ENCODE results near the gene KRT1. TPM values are rescaled to one million over a fixed set of nuclear protein-coding genes. Genes with fewer than 3 reads are reported as not detected.

The KRT1 gene
- total RNA-seq, 2 donors from 2014 or later = 3.5 TPM; not detected in 1

DNA sequence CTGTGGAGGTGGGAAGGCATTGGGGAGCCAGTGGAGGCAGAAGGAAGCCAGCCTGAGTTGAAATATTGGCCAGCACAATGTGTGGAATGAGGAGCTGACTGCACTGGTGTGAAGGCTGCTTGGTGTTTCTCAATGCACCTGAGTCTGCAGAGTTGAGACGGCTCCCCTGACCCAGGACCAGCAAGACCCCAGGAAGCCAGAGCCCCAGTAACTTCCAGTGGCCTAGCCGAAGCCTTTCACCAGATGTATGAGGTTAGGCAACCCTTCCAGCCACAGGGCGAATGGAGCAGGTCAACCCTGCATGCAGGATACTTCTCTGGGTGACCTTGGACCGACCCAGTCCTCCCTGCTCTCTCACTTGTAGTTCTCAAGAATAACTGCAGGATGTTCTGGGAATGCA is 48.9 kb downstream of the KRT1 start:
- ATAC-seq (ENCODE audit: insufficient number of reproducible peaks, low FRiP score, low read depth) (no peak), DNase-seq (ENCODE audit: low spot score) (no peak)
- H3K36me3 ChIP-seq = no peaks in the 10 kb centered on the region
- no peaks in the 10 kb centered on the region for H3K27me3 ChIP-seq (replicated peaks; ENCODE audit: insufficient read depth)
- no peak overlapping the region for H3K4me3 ChIP-seq
- no peak overlapping the region for H3K27ac ChIP-seq
- TF ChIP-seq, protein P1, sequence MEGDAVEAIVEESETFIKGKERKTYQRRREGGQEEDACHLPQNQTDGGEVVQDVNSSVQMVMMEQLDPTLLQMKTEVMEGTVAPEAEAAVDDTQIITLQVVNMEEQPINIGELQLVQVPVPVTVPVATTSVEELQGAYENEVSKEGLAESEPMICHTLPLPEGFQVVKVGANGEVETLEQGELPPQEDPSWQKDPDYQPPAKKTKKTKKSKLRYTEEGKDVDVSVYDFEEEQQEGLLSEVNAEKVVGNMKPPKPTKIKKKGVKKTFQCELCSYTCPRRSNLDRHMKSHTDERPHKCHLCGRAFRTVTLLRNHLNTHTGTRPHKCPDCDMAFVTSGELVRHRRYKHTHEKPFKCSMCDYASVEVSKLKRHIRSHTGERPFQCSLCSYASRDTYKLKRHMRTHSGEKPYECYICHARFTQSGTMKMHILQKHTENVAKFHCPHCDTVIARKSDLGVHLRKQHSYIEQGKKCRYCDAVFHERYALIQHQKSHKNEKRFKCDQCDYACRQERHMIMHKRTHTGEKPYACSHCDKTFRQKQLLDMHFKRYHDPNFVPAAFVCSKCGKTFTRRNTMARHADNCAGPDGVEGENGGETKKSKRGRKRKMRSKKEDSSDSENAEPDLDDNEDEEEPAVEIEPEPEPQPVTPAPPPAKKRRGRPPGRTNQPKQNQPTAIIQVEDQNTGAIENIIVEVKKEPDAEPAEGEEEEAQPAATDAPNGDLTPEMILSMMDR (IDR thresholded peaks at IDR 0.05) = no peak
- H3K4me1 ChIP-seq (ENCODE audit: control insufficient read depth in 1 of 2, low read depth in 2 of 2) = no peaks in the 10 kb centered on the region
- H3K9me3 ChIP-seq = no peaks in the 10 kb centered on the region

GRCh38 chr12:52630599-52631200 is 49.5 kb downstream of the KRT1 start:
- no peak overlapping the region for H3K27ac ChIP-seq
- H3K4me3 ChIP-seq = no peak overlapping the region
- H3K27me3 ChIP-seq (replicated peaks; ENCODE audit: insufficient read depth) = no peaks in the 10 kb centered on the region
- ATAC-seq (ENCODE audit: insufficient number of reproducible peaks, low FRiP score, low read depth) (no peak), DNase-seq (ENCODE audit: low spot score) (no peak)
- no peaks in the 10 kb centered on the region for H3K4me1 ChIP-seq (ENCODE audit: control insufficient read depth in 1 of 2, low read depth in 2 of 2)
- no peaks in the 10 kb centered on the region for H3K36me3 ChIP-seq
- no peaks in the 10 kb centered on the region for H3K9me3 ChIP-seq
- TF ChIP-seq, protein P1 (IDR thresholded peaks at IDR 0.05) = no peak

DNA sequence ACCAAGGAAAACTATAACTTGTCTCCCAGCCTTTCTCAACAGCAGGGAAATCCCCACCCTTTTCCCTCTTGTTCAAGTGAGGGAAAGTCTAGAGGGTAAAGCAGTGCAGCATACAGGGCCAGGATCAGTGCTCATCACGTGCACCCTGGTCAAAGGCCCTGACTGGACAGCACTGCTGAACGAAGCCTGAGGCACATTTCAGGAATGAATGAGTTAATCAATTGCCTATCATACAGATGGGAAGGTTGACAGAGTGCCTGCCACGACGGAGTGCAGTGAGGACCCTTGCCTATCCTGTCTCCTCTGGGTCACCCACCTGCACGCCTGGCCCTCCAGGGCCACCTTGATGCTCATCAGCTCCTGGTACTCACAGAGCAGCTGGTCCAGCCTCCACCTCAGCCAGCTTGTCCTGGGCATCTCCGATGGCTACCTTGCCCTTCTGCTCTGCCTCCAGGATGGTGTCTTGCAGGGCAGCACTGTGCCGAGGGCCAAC is 50.2 kb downstream of the KRT1 start:
- Histone ChIP-seq H3K4me3 (no peak overlapping the region), H3K9me3 (no peaks in the 10 kb centered on the region), H3K36me3 (no peaks in the 10 kb centered on the region), H3K27ac (no peak overlapping the region), H3K4me1 (ENCODE audit: control insufficient read depth in 1 of 2, low read depth in 2 of 2) (no peaks in the 10 kb centered on the region), H3K27me3 (replicated peaks; ENCODE audit: insufficient read depth) (no peaks in the 10 kb centered on the region)
- ATAC-seq (ENCODE audit: insufficient number of reproducible peaks, low FRiP score, low read depth) (no peak), DNase-seq (ENCODE audit: low spot score) (no peak)
- TF ChIP-seq, protein P1 (IDR thresholded peaks at IDR 0.05) = no peak

DNA sequence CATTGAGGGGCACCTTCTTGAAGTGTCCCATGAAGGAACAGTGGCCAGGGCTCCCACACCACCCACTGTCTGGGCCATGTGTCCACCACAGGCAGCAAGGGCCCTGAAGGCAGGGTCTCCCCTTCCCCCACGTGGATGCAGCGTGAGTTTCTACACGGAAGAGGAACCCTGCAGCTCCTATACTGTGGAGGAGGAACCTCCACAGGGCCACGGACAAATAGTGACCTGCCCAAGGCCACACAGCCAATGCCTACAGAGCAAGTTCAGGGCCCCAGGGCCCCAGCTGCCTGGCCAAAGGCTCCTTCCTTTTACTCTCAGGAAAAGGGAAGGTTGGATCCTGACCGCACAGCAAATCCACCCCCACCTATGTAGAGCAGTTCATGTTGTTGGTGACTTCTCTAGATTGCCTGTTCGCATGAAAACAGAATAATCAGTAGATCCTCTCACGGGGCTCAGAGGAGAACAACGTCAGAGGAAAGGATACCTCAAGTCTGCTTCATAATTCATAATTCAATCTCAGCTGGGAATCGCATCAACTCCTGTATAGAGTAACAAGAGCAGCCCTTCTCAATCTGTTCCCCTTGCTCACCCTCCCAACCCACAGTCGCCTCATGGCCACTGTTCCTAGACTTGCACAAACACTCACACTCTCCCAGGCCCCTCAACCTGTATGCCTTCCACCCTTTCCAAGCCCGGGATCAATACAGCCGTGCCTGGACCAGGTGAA is 50.8 kb downstream of the KRT1 start:
- Histone ChIP-seq H3K27me3 (replicated peaks; ENCODE audit: insufficient read depth) (no peaks in the 10 kb centered on the region), H3K4me3 (no peak overlapping the region), H3K9me3 (no peaks in the 10 kb centered on the region), H3K4me1 (ENCODE audit: control insufficient read depth in 1 of 2, low read depth in 2 of 2) (no peaks in the 10 kb centered on the region), H3K27ac (no peak overlapping the region), H3K36me3 (no peaks in the 10 kb centered on the region)
- TF ChIP-seq, protein P1 (IDR thresholded peaks at IDR 0.05) = no peak
- ATAC-seq (ENCODE audit: insufficient number of reproducible peaks, low FRiP score, low read depth) (no peak), DNase-seq (ENCODE audit: low spot score) (no peak)

- TF ChIP-seq, protein P1 (IDR thresholded peaks at IDR 0.05) = no peak
- H3K27ac ChIP-seq = no peak overlapping the region
- no peaks in the 10 kb centered on the region for H3K27me3 ChIP-seq (replicated peaks; ENCODE audit: insufficient read depth)
- no peaks in the 10 kb centered on the region for H3K9me3 ChIP-seq
- H3K4me1 ChIP-seq (ENCODE audit: control insufficient read depth in 1 of 2, low read depth in 2 of 2) = no peaks in the 10 kb centered on the region
- no peak overlapping the region for H3K4me3 ChIP-seq
- no peak for DNase-seq (ENCODE audit: low spot score)
- no peak for ATAC-seq (ENCODE audit: insufficient number of reproducible peaks, low FRiP score, low read depth)
- no peaks in the 10 kb centered on the region for H3K36me3 ChIP-seq
These were observed 51.4 kb downstream of the KRT1 start for GRCh38 chr12:52628841-52629240.

Data from thoracic aorta (tissue), 2 donors.